Sciatic nerve (tissue), 2 donors: ENCODE results near the gene PRR22. TPM values are rescaled to one million over a fixed set of nuclear protein-coding genes. Genes with fewer than 3 reads are reported as not detected.
"Not testable (repeated sequence)": the region's sequence is repeated elsewhere in the genome, so short reads cannot be mapped to it uniquely, and the experiment has no call there.

ENCODE experiments used
- ATAC-seq: fragments of 200-7000 bp; cut with Tn5 transposase; one replicate; pipeline ENCODE4 v1.9.1; 2020; ENCODE audit warnings: mild to moderate bottlenecking, moderate library complexity
- DNase-seq: peaks from one replicate; pipeline ENCODE4 v3.0.0-alpha.2; 2020; ENCODE audit warnings: low spot score
- intact Hi-C: fragments of 100-400 bp; cut with DNase I; formaldehyde crosslinking; loops from one replicate; pipeline ENCODE4 v1.14.2; 2022
- total RNA-seq: library from RNA; stranded (reverse); fragmentation: NEBNext Ultra II Directional; extraction: Animal tissue kit (Norgen Biotek cat#: 25700); gene quantifications from one replicate; pipeline ENCODE4 v1.2.1, GENCODE V29; 2021
- donor health status: DM: no; HTN: no; CAD: no.
- donor health status: DM: no; HTN: no; CAD: no.

The PRR22 gene
- total RNA-seq, 1 donor from 2014 or later, result 1.0 TPM

GRCh38 chr19:5775668-5776309 is 8.8 kb downstream of the PRR22 start:
- intact Hi-C loops, result loop anchor here (2.0 kb wide), 1 partner anchor 243 kb away; no protein-coding TSS in a partner anchor
- ATAC-seq (no peak), DNase-seq (no peak)

GRCh38 chr19:5774921-5775320 is 9.6 kb downstream of the PRR22 start:
- intact Hi-C loops, result no loop called here
- ATAC-seq, result no peak

GRCh38 chr19:5773276-5773675 is 11.3 kb downstream of the PRR22 start:
- intact Hi-C loops, result loop anchor here (1.0 kb wide), 1 partner anchor 248 kb away; no protein-coding TSS in a partner anchor
- DNase-seq (no peak), ATAC-seq (no peak)

More at GRCh38 chr19:5774921-5775320, 9.6 kb downstream of the PRR22 start:
- no peak for DNase-seq

- intact Hi-C loops, result no loop called here
- no peak for ATAC-seq
- DNase-seq, result no peak
Measured at GRCh38 chr19:5772416-5772815, 12.1 kb downstream of the PRR22 start.

GRCh38 chr19:5767949-5768348 is 16.6 kb downstream of the PRR22 start:
- intact Hi-C loops, result no loop called here

GRCh38 chr19:5765220-5765619 is 19.3 kb downstream of the PRR22 start:
- DNase-seq, result no peak
- intact Hi-C loops, result no loop called here
- ATAC-seq, result no peak

More at GRCh38 chr19:5767949-5768348, 16.6 kb downstream of the PRR22 start:
- ATAC-seq, result no peak
- DNase-seq, result no peak

GRCh38 chr19:5762608-5763217 is 21.8 kb downstream of the PRR22 start:
- DNase-seq (no peak), ATAC-seq (no peak)
- intact Hi-C loops, result no loop called here

GRCh38 chr19:5753743-5754142 is 30.8 kb downstream of the PRR22 start:
- intact Hi-C loops, result no loop called here
- no peak for DNase-seq
- ATAC-seq, result no peak

- no peak for ATAC-seq
- DNase-seq, result no peak
- intact Hi-C loops, result no loop called here
Measured at GRCh38 chr19:5751709-5752108, 32.8 kb downstream of the PRR22 start.

- no peak for ATAC-seq
- no peak for DNase-seq
- intact Hi-C loops, result no loop called here
Measured at GRCh38 chr19:5749505-5749904, 35.0 kb downstream of the PRR22 start.

GRCh38 chr19:5748920-5749319 is 35.6 kb downstream of the PRR22 start:
- ATAC-seq, intact Hi-C loops, DNase-seq: not testable (repeated sequence)

GRCh38 chr19:5744999-5745398 is 39.5 kb downstream of the PRR22 start:
- intact Hi-C loops, DNase-seq, ATAC-seq: not testable (repeated sequence)

GRCh38 chr19:5743630-5744029 is 40.9 kb downstream of the PRR22 start:
- intact Hi-C loops, result no loop called here
- no peak for ATAC-seq
- no peak for DNase-seq

- intact Hi-C loops, result no loop called here
- DNase-seq (no peak), ATAC-seq (no peak)
Measured at GRCh38 chr19:5742051-5742450, 42.5 kb downstream of the PRR22 start.

- intact Hi-C loops, result no loop called here
- DNase-seq (no peak), ATAC-seq (no peak)
Measured at GRCh38 chr19:5738423-5738822, 46.1 kb downstream of the PRR22 start.

- DNase-seq, intact Hi-C loops, ATAC-seq: not testable (repeated sequence)
Measured at GRCh38 chr19:5733172-5733571, 51.4 kb downstream of the PRR22 start.

Other genes starting within 250 kb of the PRR22 start
- gene TINCR, start 216.8 kb downstream of the PRR22 start, total RNA-seq, result 3.7 TPM
- 121 TPM for gene SAFB2, start 162.0 kb downstream of the PRR22 start, total RNA-seq
- 115 TPM for gene SAFB, start 161.7 kb downstream of the PRR22 start, total RNA-seq
- 35.9 TPM for gene MICOS13, start 104.2 kb downstream of the PRR22 start, total RNA-seq
- 3.7 TPM for gene HSD11B1L, start 103.7 kb downstream of the PRR22 start, total RNA-seq
- gene RPL36, start 94.5 kb downstream of the PRR22 start, total RNA-seq, result 601 TPM
- 48.8 TPM for gene LONP1, start 64.6 kb downstream of the PRR22 start, total RNA-seq
- gene CATSPERD, start 64.1 kb downstream of the PRR22 start, total RNA-seq, result not detected
- gene DUS3L, start 6.4 kb upstream of the PRR22 start, total RNA-seq, result 27.9 TPM
- gene NRTN, start 20.3 kb upstream of the PRR22 start, total RNA-seq, result not detected
- not detected for gene FUT6, start 55.0 kb upstream of the PRR22 start, total RNA-seq
- not detected for gene FUT3, start 66.7 kb upstream of the PRR22 start, total RNA-seq
- gene FUT5, start 85.8 kb upstream of the PRR22 start, total RNA-seq, result 0.18 TPM
- 134 TPM for gene NDUFA11, start 119.0 kb upstream of the PRR22 start, total RNA-seq
- gene VMAC, start 120.1 kb upstream of the PRR22 start, total RNA-seq, result 7.1 TPM
- 80.2 TPM for gene CAPS, start 129.5 kb upstream of the PRR22 start, total RNA-seq
- 76.3 TPM for gene RANBP3, start 193.4 kb upstream of the PRR22 start, total RNA-seq